ENCODE measurements around the gene MS4A12.
"Not testable (repeated sequence)": the region's sequence is repeated elsewhere in the genome, so short reads cannot be mapped to it uniquely, and the experiment has no call there.

Gene MS4A12

DNA sequence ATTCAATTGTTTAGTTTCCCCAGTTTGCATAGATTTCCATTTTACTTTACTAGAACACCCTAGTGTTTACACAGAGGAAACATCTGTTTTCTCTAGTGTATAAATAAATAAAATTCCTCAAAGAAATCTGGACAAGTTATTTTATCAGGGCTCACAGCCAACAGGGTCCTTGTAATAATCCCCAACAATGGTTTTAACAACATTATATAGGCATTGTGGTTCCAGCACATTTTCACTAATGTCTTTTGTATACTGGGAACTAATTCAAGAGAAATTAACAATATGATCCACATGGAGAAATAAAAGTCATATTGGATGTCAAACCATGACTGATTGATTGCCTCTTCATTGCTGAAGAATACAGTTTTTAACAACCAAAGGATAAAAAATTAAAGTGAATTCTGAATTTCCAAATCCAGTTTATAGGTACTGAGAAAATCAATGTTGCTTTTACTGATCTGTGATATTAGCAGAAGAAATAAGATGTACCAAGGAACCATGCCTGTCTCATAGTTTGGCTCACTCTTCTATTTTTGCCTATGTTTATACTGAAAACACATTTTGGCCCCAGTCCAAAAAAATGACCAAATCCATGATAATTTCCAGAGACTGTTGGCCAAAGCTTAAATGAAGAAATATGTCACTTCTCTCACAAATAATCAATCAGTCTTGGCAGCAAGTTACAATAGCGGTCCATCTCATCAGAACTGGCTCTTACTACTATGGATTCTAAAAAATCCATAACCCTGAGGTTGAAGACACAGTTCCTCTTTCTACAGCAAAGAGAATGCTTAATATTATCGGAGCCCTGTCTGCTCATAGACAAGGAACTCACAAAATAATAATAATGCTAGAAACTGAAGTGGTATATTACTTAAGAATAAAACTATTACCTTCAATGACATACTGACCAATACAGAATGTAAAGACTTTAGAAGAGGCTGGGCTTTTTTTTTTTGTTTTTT, 21.2 kb downstream of the MS4A12 start:
- DNase-seq: no peak

DNA sequence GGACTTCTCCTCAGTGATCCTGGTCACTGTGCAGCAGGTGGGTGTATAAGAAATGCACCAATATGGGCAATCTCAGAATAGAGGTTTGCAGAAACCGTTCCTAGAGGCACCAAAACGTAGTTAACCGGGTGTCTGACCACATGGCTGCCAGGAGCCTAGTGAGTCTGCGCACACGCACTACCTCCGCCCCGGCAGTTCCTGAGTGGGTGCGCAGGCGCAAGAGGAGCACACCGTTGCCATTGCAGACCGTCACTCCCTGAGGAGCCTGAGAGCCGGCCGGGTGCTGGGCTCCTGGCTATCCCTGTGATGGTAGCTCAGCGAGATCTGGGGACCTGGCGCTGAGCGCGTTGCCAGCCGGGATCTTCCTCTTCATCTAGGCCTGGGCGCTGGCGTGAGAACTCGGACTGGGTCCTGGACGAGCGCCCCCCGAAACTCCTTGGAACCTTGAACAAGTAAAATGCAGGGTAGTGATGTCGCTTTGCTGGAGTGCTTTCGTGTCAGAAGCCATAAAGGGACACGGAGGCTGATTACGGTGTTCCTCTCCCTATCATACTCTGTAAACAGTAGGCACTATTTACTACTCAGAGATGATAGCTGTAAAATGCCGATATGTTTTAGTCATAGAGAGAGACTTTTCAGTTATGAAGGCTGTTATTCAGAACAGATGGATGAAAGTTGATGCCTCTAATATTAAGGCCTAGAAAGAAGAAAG, 22.7 kb downstream of the MS4A12 start, which contains the start of gene MS4A13:
Gene MS4A13, plus strand, starts transcription at position 249 of the 712 bp plus-strand sequence. CDS start 2,692 bp downstream, outside the sequence.
- DNase-seq: no peak

DNA sequence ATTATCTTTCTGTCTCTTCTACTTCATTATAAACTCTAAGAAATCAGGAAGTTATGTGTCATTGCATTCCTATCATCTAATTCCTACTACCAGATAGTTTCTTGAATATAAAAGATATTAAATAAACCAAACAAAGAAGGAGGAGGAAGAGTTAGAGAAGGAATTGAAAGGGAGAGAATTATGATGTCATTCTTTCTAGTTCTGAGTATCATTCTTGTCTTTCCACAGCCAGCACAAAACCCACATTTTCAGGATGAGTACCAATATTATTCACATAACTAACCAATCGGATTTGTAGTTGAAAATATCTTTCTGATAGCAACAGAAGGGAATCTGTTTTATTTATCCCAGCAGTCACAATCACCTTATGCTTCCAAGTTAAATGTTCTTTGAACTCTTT, 35.9 kb downstream of the MS4A12 start:
- no peak for DNase-seq

DNA sequence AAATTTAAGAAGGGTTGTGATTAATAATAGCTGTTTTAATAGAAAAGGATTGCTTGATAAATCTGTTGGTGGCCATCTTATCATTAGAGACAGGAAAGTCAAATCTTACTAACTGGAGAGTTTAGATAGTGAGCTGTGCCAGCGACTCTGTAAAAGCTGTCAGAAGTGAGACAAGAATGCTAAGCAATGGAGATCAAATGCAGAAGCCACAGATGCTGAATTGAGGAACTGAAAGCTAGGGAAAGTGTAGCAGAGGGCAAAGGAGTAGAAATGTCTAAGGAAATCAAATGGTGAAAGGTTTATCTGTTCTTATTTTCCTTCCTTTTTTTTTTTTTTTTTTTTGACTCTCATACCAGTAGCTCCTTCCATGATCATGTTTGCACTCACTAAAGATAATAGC, 36.4 kb downstream of the MS4A12 start:
- DNase-seq: no peak

DNA sequence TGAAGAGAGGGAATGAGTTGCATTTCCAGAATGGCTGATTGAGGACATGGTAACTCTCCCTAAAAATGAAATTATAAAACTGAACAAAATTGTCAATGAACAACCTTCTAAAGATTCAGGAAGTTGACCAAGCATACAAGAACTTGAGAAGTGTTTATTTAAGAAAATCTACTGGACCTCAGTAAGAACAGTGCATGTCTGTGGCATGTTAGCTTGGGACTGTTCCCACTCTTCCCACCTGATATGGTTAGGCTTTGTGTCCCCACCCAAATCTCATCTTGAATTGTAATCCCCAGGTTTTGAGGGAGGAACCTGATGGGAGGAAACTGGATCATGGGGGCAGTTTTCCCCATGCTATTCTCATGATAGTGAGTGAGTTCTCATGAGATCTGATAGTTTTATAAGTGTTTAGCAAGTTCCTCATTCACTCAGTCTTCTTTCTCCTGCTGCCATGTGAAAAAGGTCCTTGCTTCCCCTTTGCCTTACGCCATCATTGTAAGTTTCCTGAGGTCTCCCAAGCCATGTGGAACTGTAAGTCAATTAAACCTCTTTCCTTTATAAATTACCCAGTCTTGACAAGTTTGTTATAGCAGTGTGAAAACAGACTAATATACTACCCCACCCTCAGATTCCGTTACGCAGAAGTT, 38.0 kb downstream of the MS4A12 start:
- DNase-seq: no peak

DNA sequence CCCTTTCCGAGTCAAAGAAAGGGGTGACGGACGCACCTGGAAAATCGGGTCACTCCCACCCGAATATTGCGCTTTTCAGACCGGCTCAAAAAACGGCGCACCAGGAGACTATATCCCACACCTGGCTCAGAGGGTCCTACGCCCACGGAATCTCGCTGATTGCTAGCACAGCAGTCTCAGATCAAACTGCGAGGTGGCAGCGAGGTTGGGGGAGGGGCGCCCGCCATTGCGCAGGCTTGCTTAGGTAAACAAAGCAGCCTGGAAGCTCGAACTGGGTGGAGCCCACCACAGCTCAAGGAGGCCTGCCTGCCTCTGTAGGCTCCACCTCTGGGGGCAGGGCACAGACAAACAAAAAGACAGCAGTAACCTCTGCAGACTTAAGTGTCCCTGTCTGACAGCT, 39.8 kb downstream of the MS4A12 start:
- not testable (repeated sequence) for DNase-seq

DNA sequence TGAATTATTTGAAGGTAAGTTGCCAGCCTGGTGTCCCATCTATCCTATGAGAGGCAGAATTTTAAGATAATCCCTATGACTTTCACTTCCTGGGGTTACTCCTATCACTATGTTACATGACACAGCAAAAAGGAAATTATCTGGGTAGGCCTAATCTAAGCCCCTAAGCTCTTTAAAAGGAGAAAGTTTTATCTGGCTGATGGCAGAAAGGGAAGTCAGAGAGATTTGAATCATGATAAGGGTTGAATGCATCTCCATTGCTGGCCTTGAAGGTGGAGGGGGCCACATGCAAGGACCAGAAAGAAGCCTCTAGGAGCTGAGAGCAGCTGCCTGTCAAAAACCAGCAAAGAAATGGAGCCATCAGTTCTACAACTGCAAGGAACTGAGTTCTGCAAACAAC, 46.0 kb downstream of the MS4A12 start:
- not testable (repeated sequence) for DNase-seq

DNA sequence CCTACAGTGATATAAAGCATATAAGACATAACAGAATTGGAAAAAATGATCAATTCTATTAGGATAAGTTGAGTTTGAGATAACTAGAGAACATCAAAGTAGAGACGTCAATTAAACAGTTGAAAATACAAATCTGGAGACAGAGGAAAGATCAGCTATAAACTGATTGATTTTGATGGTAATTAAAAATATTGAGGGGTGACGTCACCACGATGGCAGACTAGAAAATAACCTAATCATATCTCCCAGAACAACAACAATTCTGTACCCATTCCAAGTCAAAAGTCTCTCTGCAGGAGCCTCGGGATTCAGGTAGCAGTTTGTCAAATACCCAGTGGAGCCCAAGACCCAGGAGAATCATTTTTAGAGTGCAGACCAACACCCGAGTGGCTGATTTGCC, 51.5 kb downstream of the MS4A12 start:
- DNase-seq: no peak
